Stimulated activated CD4-positive, alpha-beta T cell treated with anti-CD3 and anti-CD28 coated beads, Interleukin-15, amount 100 ng/mL, for 1 hour (primary cell): ENCODE measurements around the gene SRC.
A peak's percentile ranks its signal among the peaks of the same experiment; 100 is the strongest.
"Not testable (repeated sequence)": the region's sequence is repeated elsewhere in the genome, so short reads cannot be mapped to it uniquely, and the experiment has no call there.

Experiments
- DNase-seq, 2 donors: peaks; one replicate each; pipeline ENCODE4 v3.0.0-alpha.2; 2020; ENCODE audit warnings: low read depth in 1 of 2, low spot score in 1 of 2

SRC gene

GRCh38 chr20:37336369-37337207, 9.4 kb upstream of the SRC start:
- peak in 1 of 2 donors; percentile 5 for DNase-seq

- DNase-seq: no peak
Measured at GRCh38 chr20:37337208-37337991, 8.5 kb upstream of the SRC start.

DNA sequence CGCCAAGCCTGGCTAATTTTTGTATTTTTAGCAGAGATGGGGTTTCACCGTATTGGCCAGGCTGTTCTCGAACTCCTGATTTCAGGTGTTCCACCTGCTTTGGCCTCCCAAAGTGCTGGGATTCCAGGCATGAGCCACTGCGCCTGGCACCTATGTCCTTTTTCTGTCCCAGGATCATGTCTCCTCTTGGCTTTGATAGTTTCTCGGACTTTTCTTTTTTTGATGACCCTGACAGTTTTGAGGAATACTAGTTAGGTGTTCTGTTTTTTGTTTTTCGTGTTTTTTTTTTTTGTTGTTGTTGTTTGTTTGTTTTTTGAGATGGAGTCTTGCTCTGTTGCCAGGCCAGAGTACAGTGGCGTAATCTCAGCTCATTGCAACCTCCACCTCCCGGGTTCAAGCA, 7.6 kb upstream of the SRC start:
- DNase-seq: not testable (repeated sequence)

DNA sequence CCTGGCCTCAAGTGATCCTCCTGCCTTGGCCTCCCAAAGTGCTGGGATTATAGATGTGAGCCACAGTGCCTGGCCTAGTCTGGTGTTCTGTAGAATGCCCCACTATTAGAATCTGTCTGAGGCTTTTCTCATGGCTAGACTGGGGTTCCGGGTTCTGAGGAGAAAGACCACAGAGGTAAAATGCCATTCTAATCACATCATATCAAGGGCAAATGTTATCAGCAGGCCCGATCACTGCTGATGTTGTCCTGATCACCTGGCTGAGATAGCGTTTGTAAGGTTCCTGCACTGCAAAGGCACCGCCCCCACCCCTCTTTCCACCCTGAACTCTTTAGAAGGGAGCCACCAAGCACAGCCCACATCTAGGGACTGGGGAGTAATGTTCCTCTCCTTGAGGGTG, 6.7 kb upstream of the SRC start:
- DNase-seq: no peak

DNA sequence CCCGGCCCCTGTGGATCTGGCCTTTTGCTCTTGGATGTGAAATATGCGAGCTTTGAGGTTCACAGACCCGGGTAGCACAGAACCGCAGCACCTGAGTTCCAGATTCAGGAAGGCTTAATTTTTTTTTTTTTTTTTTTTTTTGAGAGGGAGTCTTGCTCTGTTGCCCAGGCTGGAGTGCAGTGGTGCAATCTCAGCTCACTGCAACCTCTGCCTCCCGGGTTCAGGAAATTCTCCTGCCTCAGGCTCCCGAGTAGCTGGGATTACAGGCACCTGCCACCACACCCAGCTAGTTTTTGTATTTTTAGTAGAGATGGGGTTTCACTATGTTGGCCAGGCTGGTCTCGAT, 6.2 kb upstream of the SRC start:
- not testable (repeated sequence) for DNase-seq

DNA sequence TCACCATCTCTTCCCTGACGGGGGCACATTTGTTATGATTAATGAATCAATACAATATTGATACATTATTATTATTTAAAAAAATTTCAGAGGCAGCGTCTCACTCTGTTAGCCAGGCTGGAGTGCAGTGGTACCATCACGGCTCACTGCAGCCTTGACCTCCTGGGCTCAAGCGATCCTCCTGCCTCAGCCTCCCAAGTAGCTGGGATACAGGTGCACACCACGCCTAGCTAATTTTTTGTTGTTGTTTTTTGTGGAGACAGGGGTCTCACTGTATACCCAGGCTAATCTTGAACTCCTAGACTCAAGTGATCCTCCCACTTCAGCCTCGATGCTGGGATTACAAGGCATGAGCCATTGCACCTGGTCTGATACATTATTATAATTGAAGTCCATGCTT, 4.9 kb upstream of the SRC start:
- no peak for DNase-seq

DNA sequence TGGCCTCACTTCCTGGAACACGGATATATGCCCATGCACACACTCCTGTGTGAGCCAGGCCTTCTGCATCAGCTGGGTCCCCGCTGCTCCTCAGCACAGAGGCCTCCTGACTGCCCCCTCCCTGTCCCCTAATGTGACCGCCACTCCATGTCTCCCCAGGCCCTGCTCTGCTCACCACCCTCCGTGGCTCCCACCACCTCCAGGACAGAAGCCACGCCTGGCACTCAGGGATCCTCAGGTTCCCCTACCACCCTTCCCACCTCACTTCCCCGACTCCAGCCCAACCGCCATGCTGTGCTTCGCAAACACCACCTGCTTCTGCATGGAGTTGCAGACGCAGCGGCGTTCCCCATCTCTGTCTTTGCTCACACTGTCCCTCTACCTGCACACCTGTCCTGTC, 4.3 kb upstream of the SRC start:
- DNase-seq: no peak

- DNase-seq: no peak
Measured at GRCh38 chr20:37342231-37343177, 3.4 kb upstream of the SRC start.

DNA sequence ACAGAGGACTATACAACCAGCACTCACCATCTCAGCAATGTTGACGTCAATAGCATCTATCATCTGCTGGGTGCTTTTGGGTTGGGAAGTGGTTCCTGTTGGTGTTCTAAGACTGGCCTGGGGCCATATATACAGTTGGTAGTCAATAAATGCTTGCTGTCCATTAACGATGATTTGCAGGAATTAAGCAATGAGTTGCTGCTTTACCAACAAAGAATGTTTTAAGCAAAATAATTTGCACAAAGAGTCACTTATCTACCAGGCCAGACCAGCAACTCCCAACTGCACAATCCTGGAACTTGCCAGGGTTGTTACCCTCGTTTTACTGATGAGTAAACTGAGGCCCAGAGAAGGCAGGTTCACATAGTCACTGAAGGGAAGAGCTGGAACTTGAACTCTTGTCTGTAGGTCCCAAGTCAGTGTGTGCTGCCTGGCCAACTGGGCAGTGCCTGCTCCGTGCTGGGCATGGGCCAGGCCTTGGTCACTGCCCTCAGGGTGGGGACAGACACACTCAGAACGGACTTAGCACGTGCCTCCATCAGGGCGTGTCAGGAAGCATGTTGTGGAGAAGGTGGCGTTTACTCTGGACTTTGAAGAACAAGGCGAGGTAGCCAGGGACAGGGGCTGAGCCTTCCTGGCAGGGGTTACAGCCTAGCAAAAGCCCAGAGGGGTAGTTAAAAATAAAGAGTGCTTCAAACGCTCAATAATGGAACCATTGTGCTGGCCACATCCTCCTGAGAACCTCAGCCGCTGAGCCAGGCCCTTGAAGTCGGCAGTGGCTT, 2.5 kb upstream of the SRC start:
- DNase-seq: no peak

GRCh38 chr20:37343994-37344355, 2.0 kb upstream of the SRC start:
- no peak for DNase-seq

GRCh38 chr20:37344506-37345338, 1.2 kb upstream of the SRC start:
- no peak for DNase-seq

GRCh38 chr20:37346236-37346534, 245 bp downstream of the SRC start:
- DNase-seq: no peak

DNA sequence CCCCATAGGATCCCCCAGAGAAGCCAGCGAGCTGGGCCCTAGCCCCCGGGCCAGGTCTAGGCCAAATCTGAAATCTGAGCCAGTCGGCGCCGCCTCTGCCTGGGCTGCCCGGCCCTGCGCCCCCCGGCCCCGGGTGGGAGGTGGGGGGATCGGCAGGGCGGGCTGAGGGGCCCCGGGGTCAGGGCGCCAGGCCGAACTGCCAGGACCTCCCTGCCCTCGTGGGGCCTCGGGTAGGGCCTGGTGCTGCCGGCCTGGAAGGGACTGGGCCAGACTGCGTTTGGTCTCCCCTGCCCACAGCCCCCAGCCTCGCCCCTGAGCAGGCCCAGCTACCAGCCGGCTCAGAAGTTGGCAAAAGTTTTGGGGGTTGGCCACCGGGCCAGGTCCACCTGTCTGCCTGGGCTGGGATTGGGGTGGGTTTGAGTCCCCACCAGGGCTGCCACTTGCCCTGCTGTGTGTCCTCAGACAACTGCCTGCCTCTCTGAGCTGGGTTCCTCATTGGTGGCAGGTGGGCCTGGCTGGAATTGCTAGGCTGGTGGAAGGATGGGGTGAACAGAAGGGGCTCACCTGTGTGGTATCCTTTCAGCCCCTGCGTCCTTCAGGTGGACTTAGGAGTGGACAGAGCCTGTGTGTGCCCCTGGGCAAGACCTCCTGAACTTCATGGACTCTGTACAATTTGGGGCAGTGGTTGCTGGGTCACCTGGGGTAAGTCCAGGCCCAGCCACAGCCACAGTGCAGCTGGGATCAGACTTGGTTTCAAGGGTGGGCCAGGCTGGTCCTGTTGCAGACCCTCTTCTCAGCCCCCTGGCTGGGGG, 801 bp downstream of the SRC start:
- DNase-seq: no peak

GRCh38 chr20:37347347-37347823, 1.4 kb downstream of the SRC start:
- no peak for DNase-seq

DNA sequence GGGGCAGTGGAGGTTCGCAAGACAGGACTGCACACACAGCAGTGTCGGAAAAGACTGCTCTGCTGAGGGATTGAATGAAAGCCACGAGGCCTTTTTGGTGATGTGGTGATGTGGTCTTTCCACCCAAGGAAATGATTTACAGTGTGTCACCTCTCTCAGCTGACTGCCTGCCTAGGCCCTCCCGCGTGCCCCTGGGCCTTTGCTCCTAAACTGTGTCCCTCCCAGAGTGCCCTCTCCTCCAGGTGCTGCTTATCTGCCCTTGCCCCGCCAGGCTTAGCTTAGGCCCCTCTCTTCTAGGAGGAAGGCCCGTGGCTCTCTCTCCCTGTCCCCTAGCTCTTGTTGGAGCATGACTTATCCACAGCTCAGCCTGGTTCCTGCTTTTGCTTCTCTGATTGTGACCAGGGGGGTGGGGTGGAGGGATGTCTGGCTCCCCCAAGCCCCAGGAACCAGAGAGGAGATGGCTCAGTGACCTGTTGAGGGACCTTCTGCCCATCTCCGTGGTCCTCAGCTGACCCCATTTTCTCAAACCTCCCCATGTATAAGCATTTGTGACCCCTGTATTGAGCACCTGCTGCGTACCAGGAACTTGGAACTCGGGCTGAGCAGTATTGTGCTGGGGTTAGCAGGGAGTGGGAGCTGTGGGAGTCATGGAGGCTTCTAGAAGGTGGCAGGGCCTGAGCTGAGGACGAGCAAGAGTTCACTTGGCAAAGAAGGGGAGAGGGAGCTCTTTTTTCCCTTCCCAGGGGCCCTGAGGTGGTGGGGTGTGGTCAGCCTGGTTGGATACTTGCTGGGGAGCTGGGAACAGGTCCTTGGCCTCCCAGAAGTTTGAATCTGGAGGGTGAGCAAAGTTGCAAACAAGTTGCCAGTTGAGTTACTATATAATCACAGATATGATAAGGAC, 2.2 kb downstream of the SRC start:
- no peak for DNase-seq

DNA sequence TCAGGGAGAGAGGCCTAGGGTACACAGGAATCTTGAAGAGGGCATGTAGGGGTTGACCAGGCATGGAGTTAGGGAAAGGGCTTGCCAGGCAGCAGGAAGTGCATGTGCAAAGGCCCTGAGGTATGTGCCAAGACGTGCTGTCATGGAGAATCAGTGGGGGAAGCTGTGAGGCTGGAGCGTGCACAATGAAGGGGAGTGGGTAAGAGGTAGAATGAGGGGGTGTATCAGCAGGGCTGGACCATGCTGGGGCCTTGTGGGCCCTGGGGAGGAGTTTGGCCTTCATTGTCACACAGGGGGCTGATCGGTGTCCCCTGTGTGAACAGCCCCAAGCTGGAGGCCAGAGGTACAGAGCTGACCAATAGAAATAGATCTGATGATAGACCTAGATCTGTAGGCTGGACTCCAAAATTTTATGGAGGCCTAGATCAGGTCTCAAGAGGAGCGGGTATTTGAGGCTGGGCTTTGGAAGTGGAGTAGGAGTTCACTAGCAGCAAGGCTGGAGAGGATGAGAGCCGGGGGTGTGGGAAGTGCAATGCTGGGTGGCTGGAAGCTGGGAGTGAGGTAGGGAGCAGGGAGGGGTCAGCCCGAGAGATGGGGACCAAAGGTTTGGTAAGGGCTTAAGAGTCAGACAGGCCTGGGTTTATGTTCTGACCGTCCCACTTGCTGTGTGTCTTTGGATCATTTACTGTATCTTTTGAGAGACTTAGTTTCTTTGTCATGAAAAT, 3.0 kb downstream of the SRC start:
- DNase-seq: no peak
